ENCODE data around the gene OOSP4A.

- no peak for TF ChIP-seq EZH2 (IDR thresholded peaks at IDR 0.05; ENCODE audit: low read length, missing control alignments)
- TF ChIP-seq, protein P1, sequence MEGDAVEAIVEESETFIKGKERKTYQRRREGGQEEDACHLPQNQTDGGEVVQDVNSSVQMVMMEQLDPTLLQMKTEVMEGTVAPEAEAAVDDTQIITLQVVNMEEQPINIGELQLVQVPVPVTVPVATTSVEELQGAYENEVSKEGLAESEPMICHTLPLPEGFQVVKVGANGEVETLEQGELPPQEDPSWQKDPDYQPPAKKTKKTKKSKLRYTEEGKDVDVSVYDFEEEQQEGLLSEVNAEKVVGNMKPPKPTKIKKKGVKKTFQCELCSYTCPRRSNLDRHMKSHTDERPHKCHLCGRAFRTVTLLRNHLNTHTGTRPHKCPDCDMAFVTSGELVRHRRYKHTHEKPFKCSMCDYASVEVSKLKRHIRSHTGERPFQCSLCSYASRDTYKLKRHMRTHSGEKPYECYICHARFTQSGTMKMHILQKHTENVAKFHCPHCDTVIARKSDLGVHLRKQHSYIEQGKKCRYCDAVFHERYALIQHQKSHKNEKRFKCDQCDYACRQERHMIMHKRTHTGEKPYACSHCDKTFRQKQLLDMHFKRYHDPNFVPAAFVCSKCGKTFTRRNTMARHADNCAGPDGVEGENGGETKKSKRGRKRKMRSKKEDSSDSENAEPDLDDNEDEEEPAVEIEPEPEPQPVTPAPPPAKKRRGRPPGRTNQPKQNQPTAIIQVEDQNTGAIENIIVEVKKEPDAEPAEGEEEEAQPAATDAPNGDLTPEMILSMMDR (conservative IDR thresholded peaks at IDR 0.05 in 1 of 2, IDR thresholded peaks at IDR 0.05 in 1 of 2; ENCODE audit: low read depth in 1 of 2, low read length in 2 of 2): no peak
These were observed 45.4 kb upstream of the OOSP4A start for GRCh38 chr11:59918480-59918879.

Measured in fibroblast of lung (primary cell).